ENCODE measurements around the gene PNPLA2.

PNPLA2 gene

DNA sequence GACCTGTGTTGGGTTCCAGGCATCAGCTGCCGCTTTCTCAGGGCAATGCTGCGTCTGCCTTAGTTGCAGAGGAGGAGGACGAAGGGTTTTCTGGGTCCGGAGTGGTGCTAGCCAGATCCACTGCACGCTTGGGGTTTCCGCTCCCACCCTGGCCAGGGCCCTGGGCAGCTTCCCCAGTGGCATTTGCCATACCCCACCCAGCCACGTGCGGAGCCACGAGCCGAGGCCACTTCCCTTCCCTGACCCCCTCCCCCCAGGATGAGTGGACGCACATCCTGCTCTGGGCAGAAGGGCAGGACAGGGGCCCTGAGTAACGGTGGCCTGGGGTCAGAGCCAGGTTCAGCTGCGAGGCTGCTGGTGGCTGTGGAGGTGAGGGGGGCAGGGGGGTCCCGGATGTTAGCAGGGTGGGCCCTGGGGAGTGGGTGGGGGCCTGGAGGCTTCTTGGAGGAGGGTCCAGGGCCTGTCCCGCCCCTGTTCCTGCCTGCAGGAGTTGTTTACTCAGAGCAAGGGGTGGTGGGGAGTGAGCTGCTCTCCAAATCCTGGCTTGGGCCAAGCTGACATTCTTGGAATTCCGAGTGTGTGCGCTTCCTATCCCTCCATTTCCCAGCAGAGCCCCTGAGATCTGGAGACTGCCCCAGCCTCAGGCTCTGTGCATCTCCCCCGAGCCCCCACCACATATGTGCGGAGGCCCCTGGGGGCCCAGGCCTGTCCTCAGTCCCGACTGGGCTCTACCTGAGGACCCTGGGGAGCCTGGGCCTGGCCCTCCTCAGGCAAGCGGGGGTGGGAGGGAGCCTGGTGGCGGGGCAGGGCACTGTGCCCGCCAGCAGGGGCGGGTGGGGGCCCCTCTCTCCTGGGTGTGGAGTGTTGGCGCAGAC is 25.3 kb downstream of the PNPLA2 start:
- TF ChIP-seq, protein P1, sequence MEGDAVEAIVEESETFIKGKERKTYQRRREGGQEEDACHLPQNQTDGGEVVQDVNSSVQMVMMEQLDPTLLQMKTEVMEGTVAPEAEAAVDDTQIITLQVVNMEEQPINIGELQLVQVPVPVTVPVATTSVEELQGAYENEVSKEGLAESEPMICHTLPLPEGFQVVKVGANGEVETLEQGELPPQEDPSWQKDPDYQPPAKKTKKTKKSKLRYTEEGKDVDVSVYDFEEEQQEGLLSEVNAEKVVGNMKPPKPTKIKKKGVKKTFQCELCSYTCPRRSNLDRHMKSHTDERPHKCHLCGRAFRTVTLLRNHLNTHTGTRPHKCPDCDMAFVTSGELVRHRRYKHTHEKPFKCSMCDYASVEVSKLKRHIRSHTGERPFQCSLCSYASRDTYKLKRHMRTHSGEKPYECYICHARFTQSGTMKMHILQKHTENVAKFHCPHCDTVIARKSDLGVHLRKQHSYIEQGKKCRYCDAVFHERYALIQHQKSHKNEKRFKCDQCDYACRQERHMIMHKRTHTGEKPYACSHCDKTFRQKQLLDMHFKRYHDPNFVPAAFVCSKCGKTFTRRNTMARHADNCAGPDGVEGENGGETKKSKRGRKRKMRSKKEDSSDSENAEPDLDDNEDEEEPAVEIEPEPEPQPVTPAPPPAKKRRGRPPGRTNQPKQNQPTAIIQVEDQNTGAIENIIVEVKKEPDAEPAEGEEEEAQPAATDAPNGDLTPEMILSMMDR (conservative IDR thresholded peaks at IDR 0.05): no peak
- H3K27ac ChIP-seq: peak overlapping the region; percentile 95

DNA sequence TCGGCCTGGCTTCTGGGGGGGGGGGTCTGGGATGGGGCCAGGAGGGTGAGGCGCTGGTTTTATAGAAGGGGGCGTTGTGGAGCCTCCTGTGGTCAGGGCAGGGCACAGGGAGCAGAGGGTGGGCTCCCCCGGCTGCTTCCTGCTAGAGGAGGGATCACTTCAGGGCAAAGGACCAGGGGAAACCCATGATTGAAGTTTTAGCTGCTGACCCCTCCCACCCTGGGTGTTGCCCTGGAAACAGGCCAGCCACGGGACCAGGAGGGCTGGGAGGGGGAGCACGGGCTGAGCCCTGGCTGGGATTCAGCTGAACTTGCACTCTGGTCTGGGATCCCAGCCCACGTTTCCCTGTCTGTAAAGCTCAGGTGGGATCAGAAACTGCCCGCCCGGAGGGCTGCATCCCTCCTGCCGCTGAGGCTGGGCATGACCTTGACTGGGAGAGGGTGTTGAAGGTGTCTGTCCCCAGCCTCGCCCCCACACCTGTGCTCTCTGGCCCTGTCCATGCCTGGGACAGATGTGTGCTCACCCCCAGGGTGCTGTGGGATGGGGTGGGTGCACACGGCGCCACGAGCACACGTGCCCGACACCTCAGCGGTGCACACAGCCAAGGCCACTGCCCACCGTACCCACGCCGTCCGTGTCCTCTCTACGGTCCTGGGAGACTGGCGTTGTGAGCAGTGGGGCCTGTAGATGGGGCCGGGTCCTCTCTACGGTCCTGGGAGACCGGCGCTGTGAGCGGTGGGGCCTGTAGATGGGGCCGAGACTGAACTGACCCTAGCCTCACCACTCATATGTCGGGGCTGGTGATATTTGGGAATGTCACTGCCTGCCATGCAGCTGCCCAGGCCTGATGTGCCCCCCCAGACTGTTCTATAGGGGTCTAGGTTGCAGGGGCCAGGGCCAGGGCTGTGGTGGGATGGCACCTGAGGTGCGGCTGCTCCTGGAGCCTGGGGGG is 26.3 kb downstream of the PNPLA2 start:
- H3K27ac ChIP-seq: peak overlapping the region; percentile 95
- TF ChIP-seq, protein P1 (conservative IDR thresholded peaks at IDR 0.05): no peak

DNA sequence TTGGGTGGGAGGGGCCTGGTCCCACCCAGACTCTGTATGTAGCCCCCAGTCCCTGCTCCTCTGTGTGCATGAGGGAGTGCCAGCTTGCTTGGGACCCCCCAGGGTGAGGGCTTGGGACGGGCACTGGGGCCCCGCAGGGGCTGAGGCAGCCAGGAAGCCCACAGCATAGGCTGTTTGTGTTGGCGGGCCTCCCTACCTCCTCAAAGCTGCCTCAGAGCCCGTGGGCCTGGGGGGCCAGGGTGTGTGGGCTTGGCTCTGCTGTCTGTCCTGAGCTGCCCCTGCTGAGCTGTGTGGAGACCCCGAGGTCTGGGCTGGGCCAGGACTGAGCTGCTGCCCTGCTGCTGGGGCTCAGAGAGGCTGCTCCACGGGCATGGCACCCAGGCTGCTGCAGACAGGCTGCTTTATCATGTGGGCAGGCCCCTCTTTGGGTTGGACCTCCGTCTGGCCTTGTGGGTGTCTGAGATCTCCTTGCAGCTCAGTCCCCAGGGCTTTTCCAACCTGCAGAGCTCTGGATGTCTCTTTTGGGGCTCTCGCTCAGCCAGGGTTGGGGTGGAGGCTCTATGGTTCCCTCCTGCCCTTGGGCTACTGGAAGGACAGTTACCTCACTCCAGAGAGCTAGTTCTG is 27.3 kb downstream of the PNPLA2 start:
- peak overlapping the region; percentile 95; the same call in 1 of the 2 replicates for H3K27ac ChIP-seq
- TF ChIP-seq, protein P1 (conservative IDR thresholded peaks at IDR 0.05): no peak

DNA sequence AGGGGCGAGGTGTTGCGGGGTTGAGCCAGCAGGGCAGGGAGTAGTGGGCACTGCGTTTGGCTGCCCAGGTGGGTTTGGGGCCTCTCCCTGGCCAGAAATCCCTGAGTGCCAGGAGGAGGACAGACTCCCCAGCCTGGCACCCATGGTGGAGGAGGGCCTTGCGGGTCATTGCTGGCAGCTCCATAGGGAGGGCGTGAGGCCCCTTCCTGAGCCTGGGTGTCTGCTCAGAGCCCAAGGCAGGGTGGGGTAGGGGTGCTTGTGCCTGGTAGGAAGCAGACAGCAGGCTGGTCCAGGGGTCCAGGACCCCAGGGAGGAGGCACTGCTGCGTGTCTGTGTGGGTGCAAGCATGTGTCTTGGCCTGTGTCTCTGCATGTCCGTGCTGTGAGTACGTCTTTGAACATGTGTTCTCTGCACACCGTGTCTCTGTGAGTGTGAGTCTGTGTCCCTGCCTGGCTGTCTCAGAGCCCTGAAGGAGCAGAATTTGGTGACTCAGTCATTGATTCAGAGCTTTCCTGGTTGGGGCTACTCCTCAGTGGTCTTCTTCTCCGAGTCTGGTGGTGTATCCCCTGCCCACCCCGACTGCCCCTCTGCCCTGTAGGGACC is 27.9 kb downstream of the PNPLA2 start:
- TF ChIP-seq, protein P1 (conservative IDR thresholded peaks at IDR 0.05): no peak
- H3K27ac ChIP-seq: no peak overlapping the region

DNA sequence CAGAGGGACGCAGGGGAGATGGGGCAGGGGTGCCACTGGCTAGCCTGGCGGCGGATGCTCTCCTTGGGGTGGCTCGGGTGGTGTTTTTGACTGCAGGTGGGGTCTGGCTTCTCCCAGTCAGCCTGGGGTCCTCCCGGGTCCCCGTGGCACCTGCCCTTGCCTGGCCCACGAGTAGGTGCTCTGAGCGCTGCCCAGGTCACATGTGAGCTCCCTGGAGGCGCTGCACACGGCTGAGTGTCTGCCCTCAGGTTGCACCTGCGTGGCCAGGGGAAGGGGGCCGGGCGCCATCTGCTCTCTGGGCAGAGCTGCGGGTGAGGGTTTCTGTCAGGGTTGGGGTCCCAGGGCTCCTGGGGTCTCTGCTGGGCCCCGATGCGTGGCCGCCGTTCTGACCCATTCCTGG is 29.2 kb downstream of the PNPLA2 start:
- H3K27ac ChIP-seq: no peak overlapping the region
- TF ChIP-seq, protein P1 (conservative IDR thresholded peaks at IDR 0.05): no peak

DNA sequence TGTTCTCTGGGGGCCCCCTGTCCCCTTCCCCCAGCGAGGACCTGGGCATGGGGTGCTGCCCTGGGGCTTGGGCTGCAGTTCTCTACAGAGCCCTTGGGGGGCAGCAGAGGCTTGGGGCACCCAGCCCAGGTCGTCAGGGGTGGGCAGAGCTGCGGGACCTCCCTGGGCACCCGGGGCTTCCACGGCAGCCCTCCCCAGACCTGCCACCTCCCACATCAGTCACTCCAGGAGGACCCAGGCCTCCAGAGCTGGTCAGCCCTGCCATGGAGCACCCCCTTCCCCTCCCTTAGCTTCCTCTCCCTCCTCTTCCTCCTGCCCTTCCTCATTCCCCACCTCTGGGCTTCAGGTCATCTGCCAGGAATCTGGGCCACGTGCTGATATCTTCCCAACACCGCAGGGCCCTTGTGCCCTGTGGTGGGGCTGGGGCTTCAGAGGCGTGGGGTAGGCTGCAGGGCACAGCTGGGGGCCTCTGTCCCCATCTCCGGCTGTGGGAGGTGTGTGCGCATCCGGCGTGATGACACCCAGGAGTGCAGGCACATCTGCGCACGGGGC is 29.7 kb downstream of the PNPLA2 start:
- H3K27ac ChIP-seq: peak overlapping the region; percentile 68
- TF ChIP-seq, protein P1 (conservative IDR thresholded peaks at IDR 0.05): peak; percentile 85

Data from VCaP (cell line).